UCSD-AML1 (cell line): ENCODE measurements around the gene BDKRB2.

Experiments used
- DNase-seq: peaks from one replicate; lab custom pipeline; 2025; ENCODE audit not compliant: unreplicated experiment; lab: John Stamatoyannopoulos, UW

Gene BDKRB2

GRCh38 chr14:96268431-96269358 lies 64.1 kb downstream of the BDKRB2 start:
- DNase-seq = no peak

GRCh38 chr14:96269359-96269710 lies 64.7 kb downstream of the BDKRB2 start:
- DNase-seq = no peak

GRCh38 chr14:96270565-96271420 lies 66.2 kb downstream of the BDKRB2 start:
- DNase-seq = no peak

- no peak for DNase-seq
Measured at GRCh38 chr14:96271421-96271762, 66.8 kb downstream of the BDKRB2 start.

GRCh38 chr14:96272777-96273473 lies 68.3 kb downstream of the BDKRB2 start:
- no peak for DNase-seq

- no peak for DNase-seq
Measured at GRCh38 chr14:96273629-96274028, 69.0 kb downstream of the BDKRB2 start.

- DNase-seq = no peak
Measured at GRCh38 chr14:96274122-96274521, 69.5 kb downstream of the BDKRB2 start.

GRCh38 chr14:96274543-96274942 lies 69.9 kb downstream of the BDKRB2 start:
- no peak for DNase-seq

- DNase-seq = peak; percentile 63
Measured at GRCh38 chr14:96275177-96276112, 70.8 kb downstream of the BDKRB2 start.

- no peak for DNase-seq
Measured at GRCh38 chr14:96277890-96278289, 73.3 kb downstream of the BDKRB2 start.

GRCh38 chr14:96279564-96279963 lies 74.9 kb downstream of the BDKRB2 start:
- DNase-seq = no peak

- DNase-seq = no peak
Measured at GRCh38 chr14:96280104-96280503, 75.5 kb downstream of the BDKRB2 start.

- DNase-seq = no peak
Measured at GRCh38 chr14:96281486-96281885, 76.8 kb downstream of the BDKRB2 start.

- no peak for DNase-seq
Measured at GRCh38 chr14:96284008-96284407, 79.4 kb downstream of the BDKRB2 start.

- DNase-seq = no peak
Measured at GRCh38 chr14:96284430-96284829, 79.8 kb downstream of the BDKRB2 start.

- no peak for DNase-seq
Measured at GRCh38 chr14:96285667-96286066, 81.0 kb downstream of the BDKRB2 start.

- no peak for DNase-seq
Measured at GRCh38 chr14:96286251-96286650, 81.6 kb downstream of the BDKRB2 start.

- no peak for DNase-seq
Measured at GRCh38 chr14:96287856-96288255, 83.2 kb downstream of the BDKRB2 start.
